ENCODE measurements around the gene LRRC8B. TPM values are rescaled to one million over a fixed set of nuclear protein-coding genes. Genes with fewer than 3 reads are reported as not detected.

LRRC8B gene
- total RNA-seq, 6 experiments from 2014 or later, result 0.07 to 0.57 (median 0.15) TPM

DNA sequence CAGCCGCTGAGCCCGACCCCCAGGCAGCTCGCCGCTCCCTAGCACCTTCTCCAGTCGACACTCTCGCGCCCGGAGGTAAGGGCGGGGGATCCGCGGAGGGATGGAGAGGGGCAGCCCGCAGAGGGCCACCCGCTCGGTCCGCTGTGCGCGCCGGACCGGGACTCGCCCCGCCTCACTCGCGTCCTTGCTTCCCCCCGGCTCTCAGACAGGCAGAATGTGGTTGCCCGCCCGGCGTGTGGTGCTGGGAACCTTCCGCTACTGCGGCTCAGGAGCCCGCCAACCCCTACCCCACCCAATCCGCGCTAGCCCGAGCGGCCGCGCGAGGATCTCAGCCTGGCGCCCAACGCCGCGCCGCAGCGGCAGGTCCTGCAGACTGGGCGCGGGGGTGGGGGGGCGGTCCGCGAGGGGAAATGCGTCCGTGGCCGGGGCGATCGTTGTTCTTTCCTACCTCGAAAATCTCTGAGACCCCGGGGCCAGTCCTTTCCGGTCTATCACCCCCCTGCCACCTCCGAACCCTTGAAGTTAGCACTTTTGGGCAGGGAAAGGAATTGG, 108.7 kb downstream of the LRRC8B start:
- Mint-ChIP-seq H3K4me1 (ENCODE audit: low read depth) (peaks cover 52% of the 10 kb centered on the region), H3K36me3 (ENCODE audit: low read depth) (peaks cover 11% of the 10 kb centered on the region), H3K27ac (peak overlapping the region; percentile 79)

DNA sequence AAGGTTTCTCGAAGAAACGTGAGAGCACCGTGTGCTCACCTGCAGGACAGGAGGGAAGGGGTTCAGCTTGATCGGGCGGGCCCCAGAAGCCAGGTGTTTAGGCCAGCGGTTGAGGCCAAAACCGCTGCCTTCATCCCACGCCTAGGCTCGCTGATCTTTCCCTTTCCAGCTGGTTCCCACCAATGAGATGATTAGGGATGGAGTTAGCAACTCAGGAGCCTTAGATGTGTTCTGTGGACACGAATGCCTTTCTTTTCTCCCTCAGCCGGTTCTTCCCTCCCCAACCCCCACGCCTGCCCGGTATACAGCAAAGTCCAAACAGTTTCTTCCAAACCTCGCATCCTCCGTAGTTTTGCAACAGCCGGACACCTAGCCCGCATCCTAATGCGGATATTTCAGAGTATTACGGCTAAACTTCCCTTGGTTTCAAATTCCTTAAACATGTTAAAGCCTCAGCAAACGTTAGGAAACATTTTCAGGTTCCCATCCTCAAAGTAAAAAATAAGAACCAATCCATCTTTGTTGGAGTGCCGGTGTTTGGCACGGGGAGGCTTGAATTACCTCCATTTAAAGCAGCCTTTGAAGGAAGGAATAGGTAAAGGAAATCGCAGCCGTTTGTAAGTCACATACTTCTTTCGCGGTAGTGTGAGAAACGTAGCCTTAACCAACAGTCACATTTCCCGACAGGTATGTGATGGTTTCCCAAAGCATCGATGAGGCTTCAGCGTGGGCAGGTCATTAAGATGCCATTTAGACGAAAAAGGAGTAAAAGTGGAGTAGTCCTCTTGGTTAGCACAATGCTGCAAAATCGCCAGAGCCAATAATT, 109.4 kb downstream of the LRRC8B start:
- Mint-ChIP-seq H3K4me1 (ENCODE audit: low read depth) (peaks cover 52% of the 10 kb centered on the region), H3K4me3 (peak overlapping the region; percentile 94), H3K27me3 (ENCODE audit: insufficient read depth) (no peaks in the 10 kb centered on the region; the same call in 1 of the 2 replicates), H3K27ac (peak overlapping the region; percentile 79), H3K36me3 (ENCODE audit: low read depth) (peaks cover 11% of the 10 kb centered on the region), H3K9me3 (no peaks in the 10 kb centered on the region)
- DNase-seq, result peak; percentile 12
- TF ChIP-seq, protein P1, sequence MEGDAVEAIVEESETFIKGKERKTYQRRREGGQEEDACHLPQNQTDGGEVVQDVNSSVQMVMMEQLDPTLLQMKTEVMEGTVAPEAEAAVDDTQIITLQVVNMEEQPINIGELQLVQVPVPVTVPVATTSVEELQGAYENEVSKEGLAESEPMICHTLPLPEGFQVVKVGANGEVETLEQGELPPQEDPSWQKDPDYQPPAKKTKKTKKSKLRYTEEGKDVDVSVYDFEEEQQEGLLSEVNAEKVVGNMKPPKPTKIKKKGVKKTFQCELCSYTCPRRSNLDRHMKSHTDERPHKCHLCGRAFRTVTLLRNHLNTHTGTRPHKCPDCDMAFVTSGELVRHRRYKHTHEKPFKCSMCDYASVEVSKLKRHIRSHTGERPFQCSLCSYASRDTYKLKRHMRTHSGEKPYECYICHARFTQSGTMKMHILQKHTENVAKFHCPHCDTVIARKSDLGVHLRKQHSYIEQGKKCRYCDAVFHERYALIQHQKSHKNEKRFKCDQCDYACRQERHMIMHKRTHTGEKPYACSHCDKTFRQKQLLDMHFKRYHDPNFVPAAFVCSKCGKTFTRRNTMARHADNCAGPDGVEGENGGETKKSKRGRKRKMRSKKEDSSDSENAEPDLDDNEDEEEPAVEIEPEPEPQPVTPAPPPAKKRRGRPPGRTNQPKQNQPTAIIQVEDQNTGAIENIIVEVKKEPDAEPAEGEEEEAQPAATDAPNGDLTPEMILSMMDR (IDR thresholded peaks at IDR 0.05), result no peak

More for the DNA sequence above, 108.7 kb downstream of the LRRC8B start:
- no peaks in the 10 kb centered on the region for H3K9me3 Mint-ChIP-seq
- DNase-seq, result peak; percentile 53
- H3K27me3 Mint-ChIP-seq (ENCODE audit: insufficient read depth), result no peaks in the 10 kb centered on the region; the same call in 1 of the 2 replicates
- TF ChIP-seq, protein P1 (IDR thresholded peaks at IDR 0.05), result no peak
- H3K4me3 Mint-ChIP-seq, result peak overlapping the region; percentile 94

DNA sequence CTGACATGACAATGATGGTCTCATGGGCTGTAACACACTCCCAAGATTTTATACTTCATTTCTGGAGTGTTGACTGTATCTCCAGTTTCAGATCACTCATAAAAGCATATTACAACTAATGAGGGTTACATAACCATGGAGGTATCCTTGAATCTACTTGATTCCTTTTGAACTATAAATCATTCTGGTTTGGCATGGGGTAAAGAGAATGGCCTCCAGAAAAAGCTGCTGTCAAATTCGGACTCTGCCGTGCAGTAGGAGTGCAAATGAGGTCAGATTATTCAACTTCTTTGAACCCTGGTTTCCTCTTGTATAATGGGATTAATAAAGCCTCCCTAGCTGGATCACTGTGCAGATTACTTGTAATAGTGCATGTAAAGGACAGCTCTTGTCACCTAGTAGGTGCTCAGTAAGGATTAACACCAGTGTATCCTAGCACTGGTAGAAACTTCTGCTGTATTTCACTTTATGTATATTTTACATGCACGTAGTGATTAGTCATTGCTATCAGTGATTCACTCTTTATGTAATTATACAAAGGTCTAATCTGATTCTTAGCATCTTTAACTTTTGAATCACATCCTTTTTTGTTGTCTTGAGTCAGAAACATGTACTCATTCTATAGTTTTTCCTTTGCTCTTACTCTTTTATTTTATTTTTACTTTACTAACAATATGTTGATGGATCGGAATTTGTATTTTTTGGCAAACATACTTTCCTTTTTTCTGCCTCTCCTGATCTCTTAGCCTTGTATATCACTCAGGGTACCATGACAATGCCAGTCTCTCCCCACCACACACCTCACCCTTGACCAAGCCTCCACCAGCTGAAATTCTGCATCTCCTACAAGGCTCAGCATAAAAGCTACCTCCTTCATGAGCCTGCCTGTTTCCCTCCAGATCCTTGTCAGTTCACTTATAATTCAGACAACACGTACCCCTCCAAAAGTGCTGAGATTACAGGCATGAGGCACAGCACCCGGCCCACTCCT, 111.5 kb downstream of the LRRC8B start:
- Mint-ChIP-seq H3K36me3 (ENCODE audit: low read depth) (peaks cover 11% of the 10 kb centered on the region), H3K27ac (peak overlapping the region; percentile 87), H3K4me1 (ENCODE audit: low read depth) (peaks cover 64% of the 10 kb centered on the region), H3K9me3 (no peaks in the 10 kb centered on the region), H3K27me3 (ENCODE audit: insufficient read depth) (no peaks in the 10 kb centered on the region; the same call in 1 of the 2 replicates), H3K4me3 (peak overlapping the region; percentile 75)
- TF ChIP-seq, protein P1 (IDR thresholded peaks at IDR 0.05), result no peak
- peak; percentile 78 for DNase-seq

DNA sequence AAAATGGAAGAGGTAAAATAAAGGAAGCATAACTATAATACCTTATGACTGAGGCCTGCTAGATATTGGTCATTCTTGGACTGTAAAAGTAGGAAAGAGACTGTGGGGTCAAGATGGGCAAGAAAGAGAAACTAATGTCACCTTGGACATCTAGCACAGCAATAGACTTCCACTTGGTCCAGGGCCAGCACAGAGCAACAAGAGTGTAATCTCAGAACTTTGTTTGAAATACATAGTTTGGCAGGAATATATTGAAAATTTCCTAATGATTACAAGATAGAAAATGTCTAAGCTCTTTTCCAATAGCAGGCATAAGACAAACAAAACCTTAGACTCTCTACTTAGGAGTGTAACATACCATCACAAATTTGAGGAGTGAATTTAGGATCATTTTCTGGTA, 112.9 kb downstream of the LRRC8B start:
- no peak for DNase-seq
- H3K9me3 Mint-ChIP-seq, result no peaks in the 10 kb centered on the region
- H3K27me3 Mint-ChIP-seq (ENCODE audit: insufficient read depth), result no peaks in the 10 kb centered on the region; the same call in 1 of the 2 replicates
- H3K4me3 Mint-ChIP-seq, result peak overlapping the region; percentile 75
- peak overlapping the region; percentile 87 for H3K27ac Mint-ChIP-seq
- TF ChIP-seq, protein P1 (IDR thresholded peaks at IDR 0.05), result no peak
- H3K36me3 Mint-ChIP-seq (ENCODE audit: low read depth), result peaks cover 11% of the 10 kb centered on the region
- H3K4me1 Mint-ChIP-seq (ENCODE audit: low read depth), result peaks cover 62% of the 10 kb centered on the region

DNA sequence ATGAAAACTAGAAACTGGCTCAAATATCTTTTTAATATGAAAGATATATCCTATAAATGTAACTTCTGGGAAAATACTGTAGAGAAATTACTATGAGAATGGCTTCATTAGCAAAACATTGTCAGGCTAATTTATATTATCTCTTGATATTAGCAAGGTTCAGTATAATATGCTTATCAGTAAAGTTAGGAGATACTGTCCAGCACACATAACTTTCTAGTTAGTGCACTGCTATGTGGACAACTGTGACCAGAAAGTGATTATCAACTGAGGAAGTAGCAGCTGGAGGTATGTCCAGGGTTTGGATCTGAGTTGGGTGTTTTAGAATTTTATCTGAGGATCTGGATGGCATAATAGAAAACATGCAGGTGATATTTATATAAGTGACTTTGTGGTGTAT, 115.8 kb downstream of the LRRC8B start:
- no peak for DNase-seq
- Mint-ChIP-seq H3K27ac (no peak overlapping the region), H3K4me3 (no peak overlapping the region), H3K4me1 (ENCODE audit: low read depth) (peaks cover 47% of the 10 kb centered on the region), H3K36me3 (ENCODE audit: low read depth) (peaks cover 20% of the 10 kb centered on the region), H3K27me3 (ENCODE audit: insufficient read depth) (no peaks in the 10 kb centered on the region; the same call in 1 of the 2 replicates), H3K9me3 (peaks cover 5% of the 10 kb centered on the region)
- TF ChIP-seq, protein P1 (IDR thresholded peaks at IDR 0.05), result no peak
